HuH-7.5 (cell line): ENCODE results near the gene MPV17L2.

Experiments
- DNase-seq: peaks from one replicate; pipeline ENCODE4 v3.0.0; 2011; ENCODE audit warnings: low spot score

MPV17L2 gene

GRCh38 chr19:18245297-18245696 lies 52.3 kb downstream of the MPV17L2 start:
- DNase-seq, result no peak
